Activated CD8-positive, alpha-beta memory T cell treated with anti-CD3 and anti-CD28 coated beads for 1 hour (primary cell): ENCODE measurements around the gene ANO6.
"Not testable (repeated sequence)": the region's sequence is repeated elsewhere in the genome, so short reads cannot be mapped to it uniquely, and the experiment has no call there.

ENCODE experiments used
- DNase-seq, 2 donors: peaks; one replicate each; pipeline ENCODE4 v3.0.0-alpha.2; 2020; ENCODE audit warnings: low read depth in 1 of 2; ENCODE audit errors: extremely low read depth in 1 of 2

ANO6 gene

DNA sequence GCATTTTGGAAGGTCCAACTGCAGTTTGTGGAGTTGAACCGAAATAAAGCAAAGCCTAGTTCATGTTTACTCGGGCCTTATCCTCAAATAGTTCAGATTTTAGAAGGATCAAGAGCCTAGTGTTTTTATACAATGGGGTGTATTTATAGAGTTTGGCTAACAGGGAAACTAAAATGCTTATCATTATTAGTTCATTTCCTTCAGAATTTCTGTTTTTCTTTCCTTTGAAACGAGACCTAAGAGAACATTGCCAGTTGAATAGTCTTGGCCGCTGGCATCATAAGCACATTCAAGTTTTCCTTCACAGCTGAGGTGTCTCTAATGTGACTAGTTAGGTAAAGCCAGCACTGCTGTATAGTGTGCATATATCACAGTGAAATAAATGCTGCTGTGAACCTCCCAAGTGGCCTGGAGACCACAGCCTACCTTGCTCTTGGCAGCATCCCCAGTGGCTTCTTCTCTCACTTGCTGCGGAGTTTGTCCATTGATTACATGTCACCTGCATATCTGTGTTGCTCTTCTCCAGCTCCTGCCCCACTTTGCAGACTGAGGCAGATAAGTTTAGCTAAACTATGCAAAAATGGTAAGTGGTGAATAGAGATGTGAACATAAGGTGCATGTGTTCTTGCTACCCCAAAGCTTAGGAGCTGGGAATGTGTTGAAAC is 88.8 kb downstream of the ANO6 start:
- DNase-seq: no peak

DNA sequence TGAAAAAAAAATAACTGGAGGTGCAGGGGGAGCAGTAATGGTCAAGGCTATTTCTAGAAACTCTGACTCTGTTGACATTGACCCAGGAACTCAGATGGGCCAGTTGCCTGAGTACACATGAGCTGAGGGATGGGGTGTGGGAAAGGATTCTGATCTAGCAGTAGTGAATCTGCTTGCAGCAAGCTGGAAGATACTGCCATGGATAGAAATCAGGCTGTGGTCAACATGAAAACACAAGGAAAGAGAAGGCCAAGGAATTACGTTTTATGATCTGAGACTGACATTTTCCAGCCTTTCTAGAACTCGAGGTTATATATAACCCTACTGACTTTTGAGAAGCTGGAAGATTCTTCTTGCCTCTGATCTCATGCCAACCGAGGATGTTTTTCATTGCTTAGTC is 90.0 kb downstream of the ANO6 start:
- DNase-seq: no peak

DNA sequence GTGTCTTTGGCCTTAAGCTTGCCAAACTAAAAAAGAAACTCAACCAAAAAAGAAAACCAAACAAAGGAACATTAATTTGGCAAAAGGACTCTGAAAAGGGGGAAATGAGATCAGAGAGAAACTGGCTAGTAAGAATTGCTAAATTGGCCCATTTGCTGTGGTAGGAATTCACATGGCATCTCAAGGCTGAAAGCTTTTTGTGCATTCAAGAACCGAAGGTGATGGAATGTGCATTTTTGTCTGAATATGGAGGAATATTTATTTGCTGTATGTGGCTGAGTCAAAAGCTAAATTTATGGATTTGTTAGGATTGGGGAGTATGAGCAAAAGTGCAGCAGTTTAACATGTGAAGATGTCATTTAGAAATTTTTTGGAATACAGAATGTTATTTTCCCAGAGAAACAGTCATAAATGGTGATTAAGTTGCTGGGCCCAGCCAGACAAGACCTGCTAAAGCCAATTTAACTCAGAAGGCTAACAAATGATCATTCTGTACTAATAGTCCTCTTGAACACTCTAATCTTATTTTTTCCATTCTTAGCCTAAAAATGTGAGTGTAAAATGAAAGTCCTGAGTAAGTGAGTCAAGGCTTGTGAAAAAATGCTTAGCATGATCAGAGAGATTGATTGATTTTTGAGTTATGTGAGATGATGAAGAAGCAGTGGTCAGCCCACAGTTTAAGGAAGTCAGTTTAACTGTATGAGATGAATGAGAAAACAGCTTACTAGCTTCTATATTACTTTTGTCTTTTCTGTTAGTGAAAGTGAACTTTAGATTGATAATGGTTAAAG is 94.1 kb downstream of the ANO6 start:
- no peak for DNase-seq

DNA sequence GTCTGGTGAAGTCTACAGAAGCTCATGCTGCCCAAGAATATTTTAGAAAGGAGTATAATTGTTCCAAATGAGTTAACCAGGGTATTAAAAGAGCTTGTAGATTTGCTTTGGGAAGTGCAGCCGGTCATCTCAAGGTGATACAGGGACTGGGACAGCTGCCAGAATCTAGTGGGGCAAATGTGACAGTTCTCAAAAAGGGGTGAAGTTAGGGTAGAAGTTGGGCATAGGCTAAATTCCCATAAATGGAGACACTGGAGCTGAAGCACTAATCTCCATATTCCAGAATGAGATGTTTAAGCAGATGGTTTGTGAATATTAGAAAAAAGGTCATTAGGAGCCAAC is 94.7 kb downstream of the ANO6 start:
- no peak for DNase-seq

DNA sequence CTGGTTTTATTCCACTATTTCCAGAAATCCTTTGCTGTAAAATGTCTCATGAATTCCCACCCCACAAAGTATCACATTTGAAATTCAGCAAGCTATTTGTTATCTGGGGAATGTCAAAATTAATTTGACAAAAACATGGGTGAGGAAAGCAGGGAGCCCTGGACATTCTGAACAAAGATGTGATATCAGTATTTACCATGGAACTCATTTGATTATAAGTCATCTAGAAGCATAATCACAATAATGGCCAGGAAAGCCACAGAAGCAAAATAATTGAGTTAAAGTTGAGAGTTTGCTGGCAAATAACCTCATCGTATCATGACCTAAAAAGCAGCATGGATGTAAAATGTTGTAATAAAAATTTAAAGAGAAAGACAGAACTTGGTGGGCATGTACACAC is 96.1 kb downstream of the ANO6 start:
- DNase-seq: no peak

DNA sequence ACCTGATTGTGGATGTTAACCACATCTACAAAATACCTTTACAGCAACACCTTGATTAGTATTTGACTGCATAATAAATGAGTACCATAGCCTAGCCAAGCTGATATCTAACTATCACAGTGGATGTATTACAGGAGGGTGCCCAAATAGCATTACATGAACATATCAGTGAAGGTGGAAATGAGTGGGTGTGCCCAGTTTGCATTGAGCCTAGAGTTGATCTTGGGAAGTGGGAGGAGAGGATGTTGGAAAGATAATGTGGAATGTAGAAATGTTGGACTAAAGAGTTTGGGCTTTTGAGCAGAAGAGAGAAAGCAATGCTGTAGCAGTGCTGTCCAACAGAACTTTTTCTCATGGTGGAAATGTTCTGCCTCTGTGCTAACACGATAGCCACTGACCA is 98.9 kb downstream of the ANO6 start:
- no peak for DNase-seq

DNA sequence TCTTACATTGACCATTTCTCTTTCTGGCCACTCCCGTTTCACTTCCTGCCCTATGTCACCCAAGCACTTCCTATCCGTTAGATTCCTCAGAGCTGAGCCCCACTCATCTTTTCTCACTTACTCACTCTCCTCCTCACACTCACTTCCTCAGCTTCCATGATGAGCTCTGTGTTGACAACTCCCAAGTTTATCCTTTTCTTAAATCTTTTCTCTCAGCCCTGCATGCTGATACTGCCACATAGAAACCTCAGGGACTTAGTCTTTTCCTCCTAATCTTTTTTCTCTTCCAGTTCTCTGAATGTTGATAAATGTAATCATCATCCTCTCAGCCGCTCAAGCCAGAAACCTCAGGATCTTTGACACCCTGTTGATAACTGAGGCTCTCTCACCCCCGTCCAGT is 99.6 kb downstream of the ANO6 start:
- DNase-seq: no peak

DNA sequence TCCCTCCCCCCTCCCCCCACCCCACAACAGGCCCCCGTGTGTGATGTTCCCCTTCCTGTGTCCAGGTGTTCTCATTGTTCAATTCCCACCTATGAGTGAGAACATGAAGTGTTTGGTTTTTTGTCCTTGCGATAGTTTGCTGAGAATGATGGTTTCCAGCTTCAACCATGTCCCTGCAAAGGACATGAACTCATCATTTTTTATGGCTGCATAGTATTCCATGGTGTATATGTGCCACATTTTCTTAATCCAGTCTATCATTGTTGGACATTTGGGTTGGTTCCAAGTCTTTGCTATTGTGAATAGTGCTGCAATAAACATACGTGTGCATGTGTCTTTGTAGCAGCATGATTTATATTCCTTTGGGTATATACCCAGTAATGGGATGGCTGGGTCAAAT is 101.4 kb downstream of the ANO6 start:
- DNase-seq: not testable (repeated sequence)

DNA sequence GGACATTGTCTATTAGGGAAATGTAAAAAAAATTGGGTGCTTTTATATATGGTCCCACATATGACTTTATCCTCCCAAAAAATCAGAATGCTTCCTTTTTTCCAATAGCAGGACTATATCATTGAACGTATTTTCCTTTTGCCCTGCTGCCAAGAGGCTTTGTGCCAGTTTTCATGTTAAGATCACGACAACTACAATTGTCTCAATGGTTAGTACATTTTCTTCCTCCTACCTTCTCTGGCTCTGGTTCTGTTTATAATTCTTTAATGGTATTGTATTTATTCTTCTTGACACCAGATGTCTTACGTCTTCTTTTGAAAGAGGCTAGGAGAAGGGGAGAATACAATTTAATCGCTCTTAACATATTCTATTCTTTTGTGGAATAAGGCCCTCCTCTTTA is 106.9 kb downstream of the ANO6 start:
- DNase-seq: no peak

DNA sequence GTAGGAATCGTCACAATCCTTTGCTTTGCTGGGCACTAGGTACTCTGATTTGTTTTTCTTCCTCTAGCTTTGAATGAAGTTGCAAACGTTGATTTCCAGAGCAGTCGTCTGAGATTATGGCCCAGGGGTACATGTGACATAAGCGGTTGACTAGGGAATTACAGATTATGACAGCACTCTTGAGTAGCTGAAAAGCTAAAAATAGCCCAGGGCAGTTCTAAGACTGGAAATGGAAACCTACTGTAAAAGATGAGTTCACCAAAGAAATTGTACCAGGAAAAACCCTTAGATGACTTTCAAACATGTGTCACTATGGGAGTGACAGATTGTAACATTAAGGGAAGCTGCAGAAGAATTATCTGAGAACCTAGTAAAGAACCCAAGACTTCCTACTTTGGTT is 108.5 kb downstream of the ANO6 start:
- no peak for DNase-seq

DNA sequence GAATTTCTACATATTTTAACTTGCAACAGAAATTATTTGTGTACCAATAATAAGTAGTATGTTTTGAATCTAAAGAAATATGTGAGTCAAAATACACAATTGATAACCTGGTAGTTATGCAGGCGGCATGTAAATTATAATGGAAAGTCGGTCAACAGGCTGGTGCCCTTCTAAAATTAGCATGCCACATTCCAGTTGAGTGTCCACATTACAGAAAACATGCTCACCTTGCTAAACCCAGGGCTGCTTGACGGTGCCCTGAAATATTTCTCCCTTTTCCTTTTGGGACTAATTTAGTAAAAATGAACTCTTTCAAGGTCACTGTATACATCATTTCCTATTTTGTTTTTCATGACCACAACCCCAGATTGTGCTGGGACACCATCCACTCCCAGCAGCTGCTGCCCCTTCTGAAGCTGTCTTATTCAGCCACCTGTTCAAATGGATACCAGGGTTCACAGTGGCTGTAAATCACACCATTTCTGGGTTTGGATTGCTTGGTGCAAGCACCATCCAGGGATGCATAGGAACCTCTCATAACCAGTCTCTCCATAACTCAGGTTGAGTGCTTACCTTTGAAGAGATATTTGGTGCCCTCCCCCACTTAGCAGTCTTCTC is 110.6 kb downstream of the ANO6 start:
- no peak for DNase-seq

DNA sequence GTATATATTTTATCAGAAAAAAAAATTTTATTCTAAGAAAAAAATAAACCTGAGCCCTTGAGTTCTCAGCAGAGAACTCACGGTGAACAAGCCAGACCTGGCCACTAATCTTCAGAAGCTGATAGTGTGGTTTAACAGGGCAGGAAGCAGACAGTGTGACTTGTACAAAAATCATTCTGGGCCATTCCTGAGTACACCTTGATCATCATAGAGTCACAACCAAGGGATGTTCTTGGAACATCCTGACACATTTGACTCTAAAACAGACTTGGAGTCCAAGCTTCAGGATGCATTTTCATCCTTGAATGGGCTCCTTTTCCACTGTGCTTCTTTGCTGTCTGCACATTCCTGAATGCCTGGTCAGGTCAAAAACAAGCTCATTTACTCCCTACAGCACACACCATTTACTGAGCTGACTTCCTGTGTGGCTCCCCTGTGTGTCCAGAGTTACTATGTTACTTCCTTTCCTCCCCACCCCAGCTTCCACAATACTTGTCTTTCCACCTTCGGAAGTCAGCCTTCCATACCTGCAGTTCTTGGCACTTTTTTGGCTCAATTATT is 112.0 kb downstream of the ANO6 start:
- no peak for DNase-seq

DNA sequence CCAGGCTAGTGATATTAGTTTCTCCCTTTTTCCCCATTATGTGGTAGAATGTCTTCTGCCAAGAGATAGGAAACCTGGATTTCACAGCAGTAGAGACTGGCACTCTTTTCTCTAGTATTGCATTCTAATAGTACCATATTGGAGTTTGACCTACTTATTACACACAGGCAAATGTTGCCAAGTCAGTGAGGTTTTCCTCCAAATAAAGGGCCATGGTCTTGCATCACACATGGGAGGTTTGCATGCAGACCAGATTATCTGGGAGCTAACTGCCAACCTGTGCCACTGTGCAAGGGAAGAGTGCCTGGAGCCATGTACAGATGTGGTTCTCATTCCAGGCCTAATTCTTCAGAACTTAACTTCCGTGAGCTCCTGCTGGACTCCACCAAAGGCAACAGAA is 113.3 kb downstream of the ANO6 start:
- DNase-seq: no peak

DNA sequence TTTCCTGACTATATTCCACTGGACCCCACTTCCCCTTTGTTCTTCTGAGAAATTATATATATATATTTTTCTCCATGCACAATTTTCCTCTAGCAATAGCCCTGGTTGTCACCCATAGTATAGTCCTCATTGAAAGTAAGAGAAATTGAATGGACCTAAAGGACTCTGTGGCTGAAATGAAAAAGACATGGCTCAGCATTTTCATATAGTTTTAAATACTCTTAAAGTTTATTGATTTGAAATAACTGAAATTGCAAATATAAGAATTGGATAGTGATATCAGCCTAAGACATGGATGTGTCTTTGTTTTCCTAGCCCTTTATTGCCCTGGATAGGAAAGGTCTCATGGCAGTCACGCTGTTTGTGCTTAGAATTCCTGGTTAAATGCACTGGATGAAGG is 113.8 kb downstream of the ANO6 start:
- DNase-seq: no peak

DNA sequence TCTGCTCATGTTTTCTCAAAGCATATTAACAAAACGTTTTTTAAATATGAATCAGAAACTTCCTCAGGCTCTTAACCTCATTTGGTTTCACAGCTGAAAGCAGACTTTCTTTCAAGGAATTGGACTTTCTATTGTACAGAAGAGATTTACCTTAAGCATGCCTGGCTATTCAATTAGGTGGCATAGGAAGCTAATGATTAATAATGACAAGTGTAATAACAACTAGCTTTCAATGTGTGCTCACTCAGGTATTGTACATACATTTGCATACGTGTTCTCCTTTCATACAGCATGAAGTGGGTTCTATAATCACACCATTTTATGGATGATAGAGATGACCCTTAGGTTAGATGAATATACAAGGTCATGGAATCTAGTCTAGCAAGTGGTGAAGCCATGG is 115.7 kb downstream of the ANO6 start:
- no peak for DNase-seq

DNA sequence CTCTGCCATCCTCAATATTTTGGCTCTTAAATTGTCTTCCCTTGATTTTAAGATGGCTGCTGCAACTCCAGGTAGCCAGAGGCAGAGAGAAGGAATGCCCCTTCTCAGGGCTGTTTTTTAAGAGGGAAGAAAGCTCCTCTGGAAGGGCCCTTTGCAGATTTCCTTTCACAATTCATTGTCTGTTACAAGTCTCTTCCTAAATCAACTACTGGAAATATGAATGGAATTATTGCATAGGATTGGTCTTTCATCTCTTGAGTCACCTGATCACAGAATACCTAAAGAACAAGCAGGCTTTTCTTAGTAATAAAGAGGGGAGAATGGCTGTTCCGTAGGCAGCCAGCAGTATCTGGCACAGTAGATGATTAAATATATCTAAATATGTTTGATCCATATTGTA is 118.5 kb downstream of the ANO6 start:
- DNase-seq: no peak

DNA sequence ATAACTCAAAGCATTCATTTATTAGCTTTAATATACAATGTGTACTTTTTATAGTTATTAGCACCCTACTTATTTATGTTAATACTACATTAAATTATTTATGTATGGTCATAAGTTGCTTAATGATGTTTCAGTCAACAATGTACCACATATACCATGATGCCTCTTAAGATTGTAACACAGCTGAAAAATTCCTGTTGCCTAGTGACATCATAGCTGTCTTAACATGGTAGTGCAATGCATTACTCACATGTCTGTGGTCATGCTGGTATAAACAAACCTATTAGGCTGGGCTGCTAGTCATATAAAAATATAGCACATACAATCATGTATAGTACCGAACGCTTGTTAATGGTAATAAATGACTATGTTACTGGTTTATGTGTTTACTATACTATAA is 120.4 kb downstream of the ANO6 start:
- DNase-seq: no peak

DNA sequence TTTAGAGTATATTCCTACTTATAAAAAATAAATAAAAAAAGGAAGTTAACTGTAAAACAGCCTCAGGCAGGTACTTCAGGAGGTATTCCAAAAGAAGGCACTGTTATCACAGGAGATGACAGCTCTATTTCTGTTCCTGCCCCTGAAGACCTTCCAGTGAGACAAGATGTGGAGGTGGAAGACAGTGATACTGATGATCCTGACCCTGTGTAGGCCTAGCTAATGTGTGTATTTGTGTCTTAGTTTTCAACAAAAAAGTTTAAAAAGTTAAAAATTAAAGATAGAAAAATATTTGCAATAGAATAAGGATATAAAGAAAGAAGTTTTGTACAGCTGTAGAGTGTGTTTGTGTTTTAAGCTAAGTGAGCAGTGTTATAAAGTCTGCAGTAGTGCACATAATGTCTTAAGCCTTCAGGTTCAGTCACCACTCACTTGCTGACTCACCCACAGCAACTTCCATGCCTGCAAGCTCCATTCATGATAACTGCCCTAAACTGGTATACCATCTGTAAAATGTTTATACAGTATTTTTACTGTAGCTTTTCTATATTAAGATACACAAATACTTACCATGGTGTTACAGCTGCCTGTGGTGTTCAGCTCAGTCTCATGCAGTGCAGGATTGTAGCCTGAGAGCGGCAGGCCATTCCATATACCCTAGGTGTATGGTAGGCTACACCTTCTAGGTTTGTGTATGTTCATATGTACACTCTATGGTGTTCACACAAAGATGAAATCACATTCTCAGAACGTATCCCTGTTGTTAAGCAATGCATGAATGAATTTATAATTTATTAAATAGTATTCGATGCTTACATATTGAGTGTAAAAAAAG is 121.1 kb downstream of the ANO6 start:
- no peak for DNase-seq

DNA sequence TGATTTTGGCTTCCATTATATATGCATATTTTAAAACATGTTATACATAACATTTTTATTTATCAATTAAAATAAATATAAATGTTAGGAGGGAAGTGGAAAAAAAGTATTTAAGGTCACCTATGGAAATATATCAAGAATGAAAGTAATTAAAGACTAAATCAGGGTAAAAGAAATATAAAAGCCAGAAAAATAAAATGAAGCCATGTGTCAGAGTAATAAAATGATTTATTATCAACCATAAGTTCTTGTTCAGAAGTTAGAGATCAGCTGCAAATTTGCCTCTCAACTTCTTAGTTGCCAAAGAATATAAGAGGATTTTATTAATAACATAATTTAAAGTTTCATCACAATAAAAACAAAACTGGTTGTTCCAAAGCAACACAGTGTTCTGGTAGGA is 121.9 kb downstream of the ANO6 start:
- no peak for DNase-seq

DNA sequence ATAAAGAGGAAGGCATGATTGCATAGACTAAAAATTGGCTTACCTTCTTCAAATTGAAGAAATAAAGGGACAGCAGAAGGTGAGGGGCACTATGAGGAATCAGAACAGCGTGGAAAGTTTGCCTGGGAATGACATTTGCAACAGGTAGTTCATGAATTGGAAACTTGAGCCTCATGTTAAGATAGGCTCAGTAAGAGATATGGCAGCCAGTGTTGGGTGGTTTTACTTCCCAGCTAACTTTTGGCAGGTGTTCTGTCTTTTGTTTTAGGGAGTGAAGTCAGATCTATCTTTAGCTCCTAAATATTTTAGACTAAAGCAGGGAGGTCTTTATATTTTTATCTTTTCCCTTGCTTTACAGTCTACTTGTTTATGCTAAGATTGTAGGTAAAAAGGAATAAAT is 122.4 kb downstream of the ANO6 start:
- DNase-seq: no peak

DNA sequence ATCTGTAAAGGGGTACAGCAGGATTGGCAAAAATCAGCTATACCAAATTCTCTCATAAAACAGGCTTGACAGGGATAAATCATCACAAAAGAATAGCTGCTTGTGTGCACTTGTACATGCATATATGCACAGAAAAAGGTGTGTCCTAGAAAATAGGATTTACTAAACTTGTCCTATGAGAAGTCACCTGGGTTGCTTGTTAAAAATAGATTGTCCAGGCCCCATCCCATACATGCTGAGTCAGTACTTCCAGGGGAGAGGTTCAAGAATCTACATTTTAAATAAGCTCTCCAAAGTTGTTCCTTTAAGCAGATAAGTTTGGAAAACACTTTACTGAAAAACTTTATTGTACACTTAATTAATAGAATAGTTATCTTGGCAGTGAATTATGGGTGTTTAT is 123.1 kb downstream of the ANO6 start:
- no peak for DNase-seq
